IMR-90 (cell line): ENCODE measurements around the gene VLDLR. TPM values are rescaled to one million over a fixed set of nuclear protein-coding genes. Genes with fewer than 3 reads are reported as not detected.

Experiments used
- ATAC-seq: fragments of 200-7000 bp; cut with Tn5 transposase; 2 replicates; pipeline ENCODE4 v1.9.1; 2020; ENCODE audit warnings: low read depth, mild to moderate bottlenecking, moderate library complexity
- BruUV-seq: library from RNA; stranded (reverse); fragments of 400-500 nt; replicated peaks from 2 replicates; lab custom pipeline; 2021; lab: Mats Ljungman, UMichigan
- CTCF ChIA-PET: fragments of 300-600 bp; formaldehyde crosslinking; extraction: SDS; loops from one replicate; lab custom pipeline; 2021; ENCODE audit warnings: antibody characterized with exemption; lab: Yijun Ruan, JAX
- POLR2A ChIA-PET: fragments of 300-600 bp; sonication (Branson Sonifier 250); formaldehyde crosslinking; loops from one replicate; lab custom pipeline; 2022; ENCODE audit warnings: antibody characterized with exemption; ENCODE audit not compliant: unreplicated experiment; lab: Charles Lee
- DNase-seq: peaks from one replicate; pipeline ENCODE4 v3.0.0; 2013
- H2AFZ ChIP-seq: replicated peaks from 2 replicates; pipeline ENCODE3; 2013; ENCODE audit warnings: low read length, mild to moderate bottlenecking; ENCODE audit not compliant: poor library complexity
- H2AK5ac ChIP-seq: 2 replicates; pipeline ENCODE4 v1.6.1; 2013; ENCODE audit warnings: low read depth, low read length, inconsistent platforms
- H2AK9ac ChIP-seq: replicated peaks from 2 replicates; pipeline ENCODE3; 2013; ENCODE audit warnings: mild to moderate bottlenecking, low read depth, low read length, moderate library complexity; ENCODE audit not compliant: poor library complexity
- H2BK120ac ChIP-seq: 2 replicates; pipeline ENCODE4 v1.6.1; 2013; ENCODE audit warnings: low read depth, low read length, inconsistent platforms
- H2BK15ac ChIP-seq: 3 replicates; pipeline ENCODE4 v1.6.1; 2013; ENCODE audit warnings: low read depth, low read length, inconsistent platforms
- H2BK20ac ChIP-seq: 2 replicates; pipeline ENCODE4 v1.6.1; 2013; ENCODE audit warnings: low read depth, mild to moderate bottlenecking, inconsistent platforms, low read length, moderate library complexity
- H2BK5ac ChIP-seq: 2 replicates; pipeline ENCODE4 v1.6.1; 2013; ENCODE audit warnings: mild to moderate bottlenecking, low read depth, low read length, inconsistent platforms; ENCODE audit not compliant: poor library complexity, severe bottlenecking
- H3K14ac ChIP-seq: replicated peaks from 2 replicates; pipeline ENCODE4 v1.6.1; 2013; ENCODE audit warnings: low read depth, low read length, inconsistent platforms
- H3K18ac ChIP-seq: 2 replicates; pipeline ENCODE4 v1.6.1; 2013; ENCODE audit warnings: low read depth, low read length, control low read depth
- H3K23ac ChIP-seq: 2 replicates; pipeline ENCODE4 v1.6.1; 2013; ENCODE audit warnings: low read depth, low read length, inconsistent platforms
- H3K27ac ChIP-seq: 2 replicates; pipeline ENCODE4 v1.5.1; 2013; ENCODE audit warnings: mild to moderate bottlenecking, control low read depth, low read length; ENCODE audit not compliant: insufficient read depth
- H3K27me3 ChIP-seq: 2 replicates; pipeline ENCODE4 v1.6.1; 2013; ENCODE audit warnings: low read length; ENCODE audit not compliant: control insufficient read depth, insufficient read depth
- H3K36me3 ChIP-seq: 2 replicates; pipeline ENCODE4 v1.6.1; 2013; ENCODE audit warnings: low read length, mixed read lengths; ENCODE audit not compliant: control insufficient read depth, insufficient read depth
- H3K4ac ChIP-seq: 2 replicates; pipeline ENCODE4 v1.6.1; 2013; ENCODE audit warnings: low read depth, low read length, inconsistent platforms
- H3K4me1 ChIP-seq: 2 replicates; pipeline ENCODE4 v1.6.1; 2013; ENCODE audit warnings: low read length, mixed read lengths; ENCODE audit not compliant: control insufficient read depth, insufficient read depth
- H3K4me2 ChIP-seq: 2 replicates; pipeline ENCODE4 v1.6.1; 2013; ENCODE audit warnings: low read depth, mild to moderate bottlenecking, control low read depth, low read length, moderate library complexity
- H3K4me3 ChIP-seq: 2 replicates; pipeline ENCODE4 v1.5.1; 2013; ENCODE audit warnings: low read depth, mild to moderate bottlenecking, control low read depth, low read length, moderate library complexity; ENCODE audit not compliant: insufficient read depth
- H3K56ac ChIP-seq: 2 replicates; pipeline ENCODE4 v1.6.1; 2013; ENCODE audit warnings: low read length, inconsistent platforms; ENCODE audit not compliant: insufficient read depth; ENCODE audit errors: extremely low read depth
- H3K79me1 ChIP-seq, 2 experiments: 2 replicates each; pipeline ENCODE4 v1.6.1; 2013; ENCODE audit warnings: low read length in 2 of 2, inconsistent platforms in 1 of 2, low read depth in 1 of 2
- H3K9ac ChIP-seq: 2 replicates; pipeline ENCODE4 v1.6.1; 2013; ENCODE audit warnings: low read depth, low read length, control low read depth
- H3K9me1 ChIP-seq: 2 replicates; pipeline ENCODE4 v1.6.1; 2013; ENCODE audit warnings: low read length, inconsistent platforms; ENCODE audit not compliant: insufficient read depth
- H3K9me3 ChIP-seq: 2 replicates; pipeline ENCODE4 v1.6.1; 2013; ENCODE audit warnings: low read length; ENCODE audit not compliant: control insufficient read depth, insufficient read depth
- H4K20me1 ChIP-seq: 2 replicates; pipeline ENCODE4 v1.6.1; 2013; ENCODE audit warnings: low read length, inconsistent platforms; ENCODE audit not compliant: insufficient read depth
- H4K5ac ChIP-seq: 2 replicates; pipeline ENCODE4 v1.6.1; 2013; ENCODE audit warnings: mild to moderate bottlenecking, low read depth, low read length, control low read depth
- H4K8ac ChIP-seq, 2 experiments: 2 replicates each; pipeline ENCODE4 v1.6.1; 2013; ENCODE audit warnings: low read depth in 2 of 2, low read length in 2 of 2, control low read depth in 1 of 2, inconsistent platforms in 1 of 2
- H4K91ac ChIP-seq: 2 replicates; pipeline ENCODE4 v1.6.1; 2013; ENCODE audit warnings: low read depth, low read length, inconsistent platforms; ENCODE audit not compliant: insufficient read depth
- FOS ChIP-seq: fragments of 150-350 bp; IDR thresholded peaks from 2 replicates; pipeline ENCODE4 v1.6.1; 2016; ENCODE audit warnings: low read depth, low read length
- MAFK ChIP-seq: IDR thresholded peaks from 2 replicates; pipeline ENCODE4 v1.6.1; 2012; ENCODE audit warnings: low read depth, low read length, improper control_type of control experiment
- POLR2A ChIP-seq: IDR thresholded peaks from 2 replicates; pipeline ENCODE4 v1.6.1; 2012; ENCODE audit warnings: mild to moderate bottlenecking, low read depth, low read length
- SMC3 ChIP-seq: fragments of 150-350 bp; IDR thresholded peaks from 2 replicates; pipeline ENCODE4 v1.6.1; 2016; ENCODE audit warnings: low read depth, mild to moderate bottlenecking, antibody characterized with exemption, low read length, moderate library complexity
- WGBS, 2 experiments: methylation state at CpG; one replicate each; pipeline versions ENCODE4 v1.1.5 to v1.1.7; 2013; ENCODE audit warnings: missing lambda C conversion rate in 2 of 2; ENCODE audit not compliant: insufficient read length in 1 of 2; ENCODE audit errors: extremely low coverage in 2 of 2; 5-methylcytosine and 5-hydroxymethylcytosine counted together
- dilution Hi-C: fragments of 300-500 bp; cut with HindIII; formaldehyde crosslinking; loops from one replicate; pipeline ENCODE4 v1.14.3; 2018; ENCODE audit warnings: low sequenced_read_pairs; ENCODE audit not compliant: unreplicated experiment
- in situ Hi-C: fragments of 300-500 bp; cut with MboI; formaldehyde crosslinking; loops from 3 replicates; pipeline ENCODE4 v1.14.3; 2019; ENCODE audit warnings: low sequenced_read_pairs, inconsistent platforms, mixed read lengths
- intact Hi-C: fragments of 100-400 bp; cut with micrococcal nuclease; formaldehyde crosslinking; loops from 2 replicates; pipeline ENCODE4 v1.10.0; 2022
- polyA plus RNA-seq, 3 experiments: library from polyadenylated mRNA; depleted of rRNA; stranded (reverse); fragments of >200 nt; gene quantifications; 2 replicates each; pipeline ENCODE4 v1.2.3, GENCODE V29; 2012; ENCODE audit warnings: low replicate concordance in 1 of 3
- total RNA-seq: library from RNA; depleted of rRNA; stranded (reverse); fragments of >200 nt; gene quantifications from 2 replicates; pipeline ENCODE4 v1.2.3, GENCODE V29; 2012

VLDLR gene
- total and polyA plus RNA-seq, 2 of the 4 experiments (the other 2 are of a cell fraction): 9.0 to 10.2 TPM

GRCh38 chr9:2576631-2577030, 45.0 kb upstream of the VLDLR start:
- Histone ChIP-seq H2AK9ac (no peak overlapping the region), H3K18ac (no peak overlapping the region), H3K27ac (no peak overlapping the region), H4K8ac (no peak overlapping the region), H3K79me1 (no peaks in the 10 kb centered on the region), H2BK5ac (no peak overlapping the region), H2AFZ (no peak overlapping the region), H3K27me3 (no peaks in the 10 kb centered on the region; the same call in 1 of the 2 replicates), H2AK5ac (no peak overlapping the region), H3K4me1 (no peaks in the 10 kb centered on the region), H3K4me2 (no peak overlapping the region), H3K23ac (no peak overlapping the region), H3K56ac (no peak overlapping the region), H3K9me1 (no peaks in the 10 kb centered on the region), H3K36me3 (no peaks in the 10 kb centered on the region), H4K20me1 (no peaks in the 10 kb centered on the region), H3K4ac (no peak overlapping the region), H4K5ac (no peak overlapping the region), H3K14ac (no peak overlapping the region), H3K9me3 (no peaks in the 10 kb centered on the region), H2BK120ac (no peak overlapping the region), H2BK15ac (no peak overlapping the region), H3K4me3 (no peak overlapping the region), H4K91ac (no peak overlapping the region), H3K9ac (no peak overlapping the region), H2BK20ac (no peak overlapping the region)
- ChIA-PET POLR2A (no interaction called here), CTCF (no interaction called here)
- dilution Hi-C loops: no loop called here
- DNase-seq: no peak
- intact Hi-C loops: no loop called here
- in situ Hi-C loops: no loop called here
- no TSS peak for BruUV-seq
- no peak for ATAC-seq
- TF ChIP-seq MAFK (no peak), SMC3 (no peak), POLR2A (no peak), FOS (no peak)
- WGBS, 2 experiments: no CpG with 5 or more reads among the region's 2 CpGs
